SKM-1 treated with dmso at 0.1 percent for 144 hours (cell line): ENCODE measurements around the gene TMPRSS5.

Experiments
- DNase-seq: peaks from one replicate; lab custom pipeline; 2025; ENCODE audit not compliant: unreplicated experiment; lab: John Stamatoyannopoulos, UW

Gene TMPRSS5

DNA sequence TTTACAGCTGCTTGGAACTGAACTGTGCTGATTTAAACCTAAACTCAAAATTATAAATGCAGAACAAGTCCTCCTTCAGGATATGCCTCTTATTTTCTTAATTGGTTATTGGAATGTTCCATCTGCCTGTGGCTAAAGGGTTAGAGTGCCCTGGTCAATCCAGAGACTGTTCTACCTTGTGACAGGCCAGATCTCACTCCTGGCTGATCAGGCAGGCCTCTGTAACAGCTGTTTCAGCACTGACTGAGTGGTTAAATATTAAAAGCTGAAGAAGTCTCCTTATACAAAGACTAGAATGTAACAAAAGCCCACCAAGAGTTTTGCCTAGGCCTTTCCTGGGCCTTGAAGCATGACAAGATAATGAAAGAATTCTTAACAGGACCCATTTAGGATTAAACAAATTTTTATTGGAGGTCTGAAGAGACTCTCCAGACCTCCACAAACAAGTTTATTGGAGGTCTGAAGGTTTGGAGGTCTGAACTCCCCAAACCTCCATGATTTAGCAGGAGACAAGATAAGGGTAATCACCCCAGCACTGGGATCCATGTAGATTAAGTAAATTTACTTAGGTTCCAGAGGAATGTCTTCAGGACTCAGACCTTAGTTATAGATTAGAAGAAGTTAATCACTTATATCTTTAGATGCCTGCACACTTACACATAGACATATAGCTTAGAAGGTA is 35.8 kb downstream of the TMPRSS5 start:
- DNase-seq, result no peak

DNA sequence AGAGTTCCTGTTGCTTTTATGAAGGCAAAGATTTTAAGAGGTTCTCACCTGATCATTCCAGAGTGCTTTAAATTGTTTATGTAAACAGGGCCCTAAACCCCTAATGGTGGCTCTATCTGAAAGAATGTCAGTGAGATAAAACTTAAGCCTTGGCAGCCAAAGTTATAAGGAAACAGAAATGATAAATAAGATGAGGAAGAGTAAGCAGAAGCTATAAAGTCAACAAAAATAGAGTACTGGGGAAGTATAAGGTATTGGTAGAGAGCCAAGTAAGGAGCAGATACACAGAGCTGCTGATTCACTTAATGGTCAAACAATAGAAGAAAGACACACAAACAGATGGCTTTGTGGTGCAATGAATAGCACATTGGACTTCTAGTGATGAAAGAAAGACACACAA is 37.9 kb downstream of the TMPRSS5 start:
- no peak for DNase-seq

DNA sequence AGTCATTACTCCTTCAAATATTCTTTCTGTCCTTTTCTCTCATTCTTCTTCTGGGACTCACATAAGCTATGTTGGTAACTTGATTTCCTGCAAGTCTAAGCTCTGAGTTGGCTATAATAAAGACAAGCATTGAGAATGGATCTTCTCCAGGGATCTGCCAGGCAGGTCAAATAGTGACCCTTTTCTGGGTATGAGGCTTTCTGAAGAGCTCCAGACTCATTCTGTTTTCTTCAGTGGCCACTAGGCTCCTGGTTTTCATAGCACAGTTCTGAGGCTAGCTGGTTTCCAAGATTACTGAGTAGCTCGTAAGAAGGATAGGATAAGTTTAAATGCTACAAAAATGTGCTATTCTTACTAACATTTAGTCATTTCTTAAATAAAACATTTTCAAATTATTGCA is 38.3 kb downstream of the TMPRSS5 start:
- no peak for DNase-seq

DNA sequence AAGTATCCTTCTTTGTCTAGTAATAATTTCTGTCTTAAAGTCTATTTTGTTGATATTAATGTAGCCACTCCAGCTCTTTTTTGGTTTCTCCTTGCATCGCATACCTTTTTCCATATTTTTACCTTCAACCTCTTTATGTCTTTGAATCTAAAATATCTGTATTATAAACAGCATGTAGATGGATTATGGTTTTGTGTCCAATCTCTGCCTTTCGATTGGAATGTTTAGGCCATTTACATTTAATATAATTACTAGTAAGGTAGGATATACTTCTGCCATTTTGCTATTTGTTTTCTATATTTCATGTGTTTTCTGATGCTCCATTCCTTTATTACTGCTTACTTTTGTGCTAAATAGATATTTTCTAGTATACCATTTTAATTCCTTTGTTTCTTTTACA is 39.5 kb downstream of the TMPRSS5 start:
- DNase-seq, result no peak

DNA sequence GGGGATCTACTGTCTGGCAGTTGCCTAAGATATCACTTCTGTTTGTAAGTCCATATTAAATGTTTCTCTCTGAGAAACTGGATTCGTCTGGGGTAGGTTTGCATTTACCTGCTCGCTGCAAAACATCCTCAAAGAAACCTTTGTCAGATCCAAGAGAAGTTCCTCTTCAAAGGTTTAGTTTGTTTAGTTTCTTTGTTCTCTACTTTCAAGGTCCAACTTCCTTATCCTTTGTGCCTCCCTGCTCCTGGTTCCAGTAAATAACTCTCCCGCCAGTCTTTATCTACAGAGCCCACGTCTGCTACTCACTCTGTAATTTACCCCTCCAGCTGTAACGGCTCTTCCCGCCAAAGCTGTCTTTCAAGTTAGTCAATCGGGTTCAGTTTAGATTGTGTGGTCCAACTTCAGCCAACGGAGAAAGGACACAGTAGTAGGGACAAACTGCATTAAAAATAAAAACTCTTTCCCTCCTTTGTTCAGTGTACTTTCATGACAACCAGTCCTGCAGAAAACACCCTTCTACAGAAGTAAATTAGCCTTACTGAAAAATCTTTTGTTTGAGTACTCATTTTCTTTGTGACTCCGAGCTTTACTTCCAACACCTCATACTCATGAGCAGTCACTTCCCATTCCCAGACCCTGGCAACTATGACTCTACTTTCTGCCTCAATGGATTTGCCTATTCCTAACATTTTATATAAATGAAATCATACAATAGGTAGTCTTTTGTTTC is 41.0 kb downstream of the TMPRSS5 start:
- no peak for DNase-seq

DNA sequence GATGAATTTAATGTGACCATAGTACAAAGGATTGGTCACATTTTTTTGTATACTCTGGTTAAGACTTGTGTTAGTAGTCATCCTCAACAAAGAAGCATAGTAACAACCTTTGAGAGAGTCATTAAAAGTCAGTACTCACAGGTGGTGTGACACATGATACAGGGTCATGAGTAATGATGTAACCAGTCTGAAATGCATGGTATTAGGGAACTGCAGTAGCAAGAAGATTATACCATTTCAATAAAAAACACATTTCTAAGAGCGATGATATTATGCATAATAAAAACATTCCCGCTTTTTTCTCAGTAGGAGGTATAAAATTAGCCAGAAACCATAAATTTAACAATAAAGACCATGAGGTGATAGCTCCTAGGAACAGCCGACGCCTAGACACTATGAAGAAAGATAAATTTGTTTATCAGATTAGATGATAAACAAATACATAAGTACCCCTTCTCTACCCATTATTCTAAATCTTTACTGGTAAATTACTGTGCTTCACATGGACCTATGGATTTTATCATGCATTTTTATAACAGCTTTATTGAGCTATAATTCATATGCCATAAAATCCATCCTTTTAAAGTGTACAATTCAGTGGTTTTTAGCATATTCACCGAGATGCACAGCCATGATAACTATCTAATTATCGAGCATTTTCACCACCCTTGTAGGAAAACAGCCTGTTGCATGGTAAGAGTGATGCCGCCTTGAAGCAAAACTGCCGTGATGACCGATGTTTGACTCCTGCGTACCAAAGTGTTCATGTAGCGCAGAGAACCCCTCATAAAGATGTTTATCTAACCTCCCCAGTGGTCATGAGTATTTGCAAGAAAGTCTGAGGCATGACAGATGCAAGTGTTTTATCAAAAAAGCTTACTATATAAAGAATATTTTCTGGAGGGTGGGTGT is 41.8 kb downstream of the TMPRSS5 start:
- DNase-seq, result no peak

DNA sequence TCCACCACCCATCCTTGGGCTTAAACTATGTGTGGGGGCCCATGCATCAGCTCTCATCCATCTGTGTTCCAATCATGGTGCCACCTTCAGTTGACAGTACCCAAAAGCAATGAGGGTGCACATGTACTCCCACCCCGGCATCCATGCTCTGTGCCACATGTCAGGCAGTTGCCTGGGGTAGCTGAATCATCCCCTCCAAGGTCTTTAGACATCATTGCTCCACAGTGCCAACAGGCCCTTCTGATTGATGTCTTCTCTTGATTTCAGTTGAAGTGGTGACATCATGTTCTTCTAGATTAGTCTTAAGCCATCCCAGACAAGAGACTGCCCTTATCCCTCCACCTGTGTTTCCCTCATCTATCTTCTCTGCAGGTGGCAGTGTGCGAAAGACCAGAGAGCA is 42.5 kb downstream of the TMPRSS5 start:
- DNase-seq, result no peak

DNA sequence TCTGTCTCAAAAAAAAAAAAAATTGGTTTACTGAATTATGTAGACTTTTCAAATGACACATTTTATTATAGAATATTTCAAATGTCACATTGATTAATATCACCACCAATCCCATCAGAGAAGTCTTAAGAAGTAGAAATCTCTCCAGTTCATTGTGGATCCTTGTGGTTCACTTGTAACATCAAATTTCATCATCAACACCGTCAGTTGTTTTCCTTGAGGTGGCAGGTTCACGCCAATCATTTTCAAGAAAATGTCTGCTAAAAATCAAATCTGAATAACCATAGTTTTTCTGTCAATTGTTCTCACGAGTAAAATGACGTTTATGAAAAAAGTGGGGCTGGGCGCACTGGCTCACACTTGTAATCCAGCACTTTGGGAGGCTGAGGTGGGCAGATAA is 50.3 kb downstream of the TMPRSS5 start:
- DNase-seq, result no peak

DNA sequence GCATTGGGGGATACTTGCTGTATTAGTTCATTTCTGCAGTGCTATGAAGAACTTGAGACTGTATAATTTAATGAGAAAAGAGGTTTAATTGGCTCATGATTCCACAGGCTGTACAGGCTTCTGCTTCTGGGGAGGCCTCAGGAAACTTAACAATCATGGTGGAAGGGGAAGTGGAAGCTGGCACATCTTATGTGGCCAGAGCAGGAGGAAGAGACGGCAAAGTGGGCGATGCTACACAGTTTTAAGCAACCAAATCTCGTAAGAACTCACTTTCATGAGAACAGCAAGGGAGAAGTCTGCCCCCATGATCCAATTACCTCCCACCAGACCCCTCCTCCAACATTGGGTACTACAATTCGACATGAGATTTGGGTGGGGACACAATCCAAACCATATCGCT is 55.1 kb downstream of the TMPRSS5 start:
- DNase-seq, result peak; percentile 5

DNA sequence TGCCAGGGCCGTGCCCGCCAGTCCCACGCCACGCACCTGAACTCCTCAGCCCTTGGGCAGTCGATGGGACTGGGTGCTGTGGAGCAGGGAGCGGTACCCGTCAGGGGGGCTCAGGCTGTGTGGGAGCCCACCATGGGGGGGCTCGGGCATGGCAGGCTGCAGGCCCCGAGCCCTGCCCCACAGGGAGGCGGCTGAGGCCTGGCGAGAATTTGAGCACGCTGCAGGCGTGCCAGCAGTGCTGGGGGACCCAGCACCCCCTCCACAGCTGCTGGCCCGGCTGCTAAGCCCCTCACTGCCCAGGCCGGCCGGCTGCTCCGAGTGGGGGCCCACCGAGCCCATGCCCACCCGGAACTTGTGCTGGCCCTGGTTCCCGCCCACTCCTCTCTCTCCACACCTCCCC is 56.8 kb downstream of the TMPRSS5 start:
- no peak for DNase-seq

DNA sequence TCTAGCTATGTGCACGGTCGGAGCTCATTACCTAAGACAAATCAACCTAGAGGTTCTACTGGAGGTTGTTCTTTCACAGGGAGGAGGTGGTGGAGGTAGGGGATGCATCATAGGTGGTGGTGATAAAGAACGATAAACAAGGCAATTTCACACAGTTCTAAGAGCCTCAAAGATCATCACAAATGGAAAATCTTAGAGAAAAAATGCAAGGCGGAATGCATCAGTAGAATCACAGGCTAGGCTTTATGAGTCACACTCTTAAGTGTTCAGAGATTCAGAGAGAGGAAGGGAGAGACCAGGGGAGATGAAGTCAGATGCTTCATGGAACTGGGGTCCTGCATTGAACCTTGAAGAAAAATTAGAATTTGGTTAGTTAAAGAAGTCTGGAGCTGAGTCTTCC is 58.3 kb downstream of the TMPRSS5 start:
- DNase-seq, result no peak

DNA sequence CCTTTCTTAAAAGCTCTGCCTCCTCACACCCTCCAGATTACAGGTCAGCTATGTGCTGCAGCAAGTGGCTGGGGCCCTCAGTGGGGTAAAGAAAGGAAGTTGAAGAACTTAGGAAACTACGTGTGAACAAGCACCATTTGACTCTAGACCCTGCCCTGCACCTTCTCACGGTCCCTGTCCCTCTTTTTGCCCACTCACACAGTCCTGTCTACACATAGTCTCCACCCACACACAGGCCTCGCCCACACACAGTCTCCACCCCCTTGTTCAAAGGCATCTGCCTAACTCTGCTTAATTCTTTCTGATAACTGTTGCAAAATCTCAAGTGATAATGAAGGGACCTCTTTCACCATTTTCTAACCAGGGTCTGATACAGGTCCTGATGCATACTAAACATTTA is 59.0 kb downstream of the TMPRSS5 start:
- DNase-seq, result peak; percentile 7

DNA sequence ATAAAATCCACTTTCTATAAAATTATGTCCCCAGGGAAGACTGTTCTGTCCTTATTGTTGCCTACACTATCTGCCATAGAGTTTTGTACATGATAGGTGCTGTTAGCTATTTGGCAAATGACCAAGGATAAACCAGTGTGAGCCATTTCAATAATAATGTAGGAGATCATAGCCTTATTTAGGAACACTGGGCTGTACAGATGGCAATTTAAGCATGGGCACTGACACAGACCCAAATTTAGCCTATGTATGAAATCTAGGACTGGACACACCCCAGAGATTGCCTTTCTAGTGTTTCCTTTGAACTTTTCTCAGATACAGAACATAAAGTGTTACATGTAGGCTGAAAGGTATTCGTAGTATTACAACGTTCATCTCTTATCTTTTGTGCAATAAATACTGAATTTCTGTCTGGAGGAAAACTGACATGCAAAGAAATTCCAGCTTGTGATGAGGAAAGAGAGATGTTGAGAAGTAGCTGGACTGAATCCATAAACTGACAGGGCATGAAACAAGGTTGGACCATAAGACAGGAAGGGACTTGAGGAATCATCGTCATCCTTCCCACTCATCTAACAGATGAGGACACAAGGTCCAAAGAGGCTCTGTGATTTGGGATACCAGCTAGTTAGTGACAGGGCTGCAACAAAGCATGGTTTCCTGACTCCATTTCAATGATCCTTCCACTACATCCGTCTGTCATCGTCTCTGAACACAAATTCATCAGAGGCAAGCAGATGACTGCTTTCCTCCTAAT is 60.3 kb downstream of the TMPRSS5 start:
- DNase-seq, result no peak

DNA sequence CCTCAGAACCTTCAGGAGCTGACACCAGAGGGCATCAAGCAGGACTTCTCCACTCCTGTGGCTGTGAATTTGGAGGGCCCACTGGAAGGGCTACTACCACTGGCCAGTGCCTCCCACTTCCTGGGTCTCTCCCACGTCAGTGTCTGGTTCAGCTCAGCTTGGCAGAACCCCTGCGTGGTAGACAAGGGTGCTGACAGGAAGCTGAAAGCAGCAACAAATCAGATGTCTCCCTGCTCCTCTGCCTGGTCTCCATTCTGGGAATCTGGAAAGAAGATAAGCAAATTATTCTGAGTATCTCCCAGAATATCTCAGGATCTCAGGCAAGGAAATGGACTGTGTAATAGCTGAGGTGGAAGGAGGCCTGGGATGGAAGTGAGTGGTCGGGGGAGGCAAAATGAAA is 61.5 kb downstream of the TMPRSS5 start:
- DNase-seq, result no peak

DNA sequence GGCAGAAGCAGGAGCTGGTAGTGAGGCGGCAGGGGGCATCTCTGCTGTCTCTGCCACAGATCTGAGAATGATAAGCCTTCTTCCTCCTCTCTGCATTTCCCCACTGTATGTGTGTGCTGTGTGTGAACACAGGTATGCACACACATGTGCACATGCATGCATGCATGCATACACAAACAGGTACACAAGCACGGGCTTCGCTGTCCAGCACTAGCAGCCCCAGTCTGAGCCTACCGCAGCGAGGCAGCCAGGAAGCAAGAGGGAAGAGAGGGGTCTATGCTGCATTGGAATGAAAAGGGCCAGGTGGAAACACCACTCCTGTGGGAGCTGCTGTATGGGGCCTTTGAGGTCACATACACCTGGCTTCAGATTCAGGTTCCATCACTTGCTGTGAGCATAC is 62.4 kb downstream of the TMPRSS5 start:
- no peak for DNase-seq

DNA sequence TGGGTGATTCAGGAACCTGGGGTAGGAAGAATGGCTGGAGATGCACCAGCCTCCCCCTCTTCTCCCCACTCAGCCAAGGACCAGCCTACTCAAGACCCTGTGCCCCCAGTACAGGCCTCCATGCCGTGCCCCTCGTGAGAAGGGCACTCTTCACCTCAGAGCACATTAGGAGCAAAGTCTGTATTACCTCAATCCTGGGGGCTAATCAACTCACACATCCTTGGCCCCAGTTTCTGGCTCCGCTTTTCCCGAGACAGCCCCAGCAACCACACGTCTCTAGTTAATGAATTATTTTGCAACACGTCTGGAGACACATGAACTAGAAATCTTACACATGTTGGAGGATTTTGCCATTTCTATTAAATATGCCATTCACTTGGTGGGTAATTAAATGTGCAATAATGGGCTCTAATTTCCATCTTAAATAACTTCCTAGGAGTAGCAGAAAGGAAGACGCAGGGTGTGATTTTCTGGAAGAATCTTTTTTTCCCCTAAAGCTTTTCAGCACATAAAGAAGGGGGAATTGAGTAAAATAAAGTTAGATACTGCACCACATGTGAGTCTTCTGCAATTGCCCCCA is 63.0 kb downstream of the TMPRSS5 start:
- no peak for DNase-seq

DNA sequence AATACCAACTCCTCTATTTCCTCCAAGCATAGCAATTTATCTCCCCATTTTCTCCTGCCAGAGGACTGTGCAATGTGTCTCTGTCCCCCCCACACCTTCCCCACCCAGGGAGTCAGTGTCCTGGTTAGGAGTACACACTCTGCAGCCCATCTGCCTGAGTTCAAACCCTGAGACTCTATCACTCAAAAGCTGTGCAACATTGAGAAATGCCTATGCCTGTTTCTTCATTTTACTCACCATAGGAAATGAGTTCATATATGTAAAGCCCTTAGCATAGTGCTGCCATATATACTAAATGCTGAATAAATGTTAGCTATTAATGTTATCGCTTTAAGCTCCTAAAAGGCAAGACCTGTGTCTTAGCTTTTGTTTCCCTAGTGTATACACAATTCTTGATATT is 64.0 kb downstream of the TMPRSS5 start:
- no peak for DNase-seq

DNA sequence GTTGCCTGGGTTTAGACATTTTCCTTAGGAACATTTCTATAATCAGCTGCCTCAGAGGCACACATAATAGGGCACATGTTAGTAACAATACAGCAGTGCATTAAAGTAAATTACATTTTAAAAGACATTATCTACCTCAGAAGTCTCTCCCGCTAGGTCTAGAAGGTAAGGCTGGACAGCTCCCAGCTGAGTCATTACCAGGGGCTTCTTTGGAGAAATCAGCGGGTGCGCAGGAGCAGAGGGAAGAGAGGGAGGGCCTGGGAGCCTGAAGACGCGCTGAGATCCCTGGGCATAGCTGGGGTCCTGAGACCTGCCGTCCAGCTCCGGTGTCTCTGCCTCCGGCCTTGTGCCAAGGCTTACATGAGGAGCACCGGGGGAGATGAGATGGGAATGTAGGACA is 67.7 kb downstream of the TMPRSS5 start:
- no peak for DNase-seq

DNA sequence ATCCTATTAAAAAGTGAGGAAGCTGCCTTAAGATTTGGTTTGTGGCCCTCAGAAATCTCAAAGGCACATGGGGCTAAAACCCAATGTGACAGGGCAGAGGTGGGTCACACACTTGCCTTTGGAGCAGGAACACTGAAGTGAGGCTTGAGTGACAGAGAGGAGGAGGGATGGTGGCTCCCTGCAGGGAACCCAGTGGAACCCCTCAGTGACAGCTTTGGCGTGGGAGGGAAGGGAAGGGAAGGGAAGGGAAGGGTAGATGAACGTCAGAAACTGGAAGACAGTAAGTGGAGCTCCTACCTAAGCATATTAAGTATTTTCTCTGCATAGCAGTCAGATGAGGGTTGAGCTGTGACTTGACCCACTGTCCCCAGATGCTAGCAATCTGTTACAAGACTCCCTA is 68.5 kb downstream of the TMPRSS5 start:
- DNase-seq, result no peak
